ENCODE data around the gene BFAR.

GRCh38 chr16:14667347-14668266 lies 34.9 kb downstream of the BFAR start:
- no peak for TF ChIP-seq CTCF (IDR thresholded peaks at IDR 0.05)
- no peak for TF ChIP-seq EZH2 (IDR thresholded peaks at IDR 0.05; ENCODE audit: borderline replicate concordance, insufficient read depth, low read depth, low read length, poor library complexity, severe bottlenecking)

All from B cell (primary cell).